HepG2 (cell line): ENCODE data around the gene P2RY8. TPM values are rescaled to one million over a fixed set of nuclear protein-coding genes. Genes with fewer than 3 reads are reported as not detected.

Source experiments
- ATAC-seq: fragments of 200-7000 bp; cut with Tn5 transposase; 3 replicates; pipeline ENCODE4 v1.9.1; 2020; ENCODE audit warnings: mild to moderate bottlenecking, moderate library complexity
- BruUV-seq: library from RNA; stranded (reverse); fragments of 400-500 nt; replicated peaks from 2 replicates; lab custom pipeline; 2021; lab: Mats Ljungman, UMichigan
- CTCF ChIA-PET: fragments of 300-600 bp; formaldehyde crosslinking; extraction: SDS; loops from one replicate; lab custom pipeline; 2021; ENCODE audit warnings: low total read pairs, inconsistent platforms, low intra/inter-chr PET ratio; lab: Yijun Ruan, JAX
- POLR2A ChIA-PET: fragments of 350-600 bp; sonication (Branson Sonifier 250); formaldehyde crosslinking; loops from one replicate; lab custom pipeline; 2020; ENCODE audit warnings: antibody characterized with exemption, inconsistent platforms; lab: Yijun Ruan, JAX
- DNase-seq: peaks from one replicate; pipeline ENCODE4 v3.0.0-alpha.2; 2015; ENCODE audit warnings: low spot score
- FAIRE-seq: peaks from 3 replicates; lab custom pipeline; 2011; peaks lifted over from hg19 to GRCh38; lab: Jason Lieb, UNC
- H2AFZ ChIP-seq: one replicate; pipeline ENCODE4 v1.6.1; 2011; ENCODE audit warnings: low read length, inconsistent platforms
- H3K27ac ChIP-seq: fragments of 300-600 bp; 3 replicates; pipeline ENCODE4 v1.8.0; 2011; ENCODE audit warnings: mixed run types, mild to moderate bottlenecking, mixed read lengths, low read length, inconsistent platforms; ENCODE audit not compliant: insufficient read depth; ENCODE audit errors: extremely low read length
- H3K27me3 ChIP-seq, 2 experiments: fragments of 200-600 bp in 1 of 2; 2 replicates in 1 of 2; 3 replicates in 1 of 2; pipeline versions ENCODE4 v1.6.0 to v1.8.0; 2011; ENCODE audit warnings: low read length in 2 of 2, mild to moderate bottlenecking in 2 of 2, moderate library complexity in 2 of 2, inconsistent platforms in 1 of 2; ENCODE audit not compliant: insufficient read depth in 2 of 2, control insufficient read depth in 1 of 2
- H3K36me3 ChIP-seq, 2 experiments: fragments of 200-600 bp in 1 of 2; replicated peaks in 1 of 2; 2 replicates in 1 of 2; 3 replicates in 1 of 2; pipeline versions ENCODE4 v1.5.1 to v1.8.0; 2011; ENCODE audit warnings: low read length in 2 of 2, inconsistent platforms in 1 of 2; ENCODE audit not compliant: insufficient read depth in 2 of 2, control insufficient read depth in 1 of 2
- H3K4me1 ChIP-seq: 2 replicates; pipeline ENCODE4 v1.5.1; 2012; ENCODE audit warnings: low read length, inconsistent platforms; ENCODE audit not compliant: insufficient read depth
- H3K4me2 ChIP-seq: 2 replicates; pipeline ENCODE4 v1.6.0; 2011; ENCODE audit warnings: low read depth, low read length, inconsistent platforms
- H3K4me3 ChIP-seq, 3 experiments: fragments of 200-600 bp in 1 of 3; sonication (generic), shearing (Covaris generic) in 1 of 3; replicated peaks in 1 of 3; 2 replicates each; pipeline ENCODE4 v1.5.1; 2011 to 2016; ENCODE audit warnings: low read length in 3 of 3, inconsistent platforms in 2 of 3, low read depth in 2 of 3, mild to moderate bottlenecking in 2 of 3, control low read depth in 1 of 3, mixed read lengths in 1 of 3; ENCODE audit not compliant: insufficient read depth in 1 of 3
- H3K79me2 ChIP-seq: one replicate; pipeline ENCODE4 v1.6.1; 2011; ENCODE audit warnings: low read length, inconsistent platforms; ENCODE audit not compliant: insufficient read depth
- H3K9ac ChIP-seq: 2 replicates; pipeline ENCODE4 v1.6.0; 2011; ENCODE audit warnings: mild to moderate bottlenecking, low read depth, low read length, inconsistent platforms; ENCODE audit not compliant: insufficient read depth
- H3K9me3 ChIP-seq: 2 replicates; pipeline ENCODE4 v1.5.1; 2012; ENCODE audit warnings: mild to moderate bottlenecking, low read length
- H4K20me1 ChIP-seq: 2 replicates; pipeline ENCODE4 v1.6.0; 2011; ENCODE audit warnings: inconsistent platforms, mild to moderate bottlenecking, low read length, moderate library complexity; ENCODE audit not compliant: insufficient read depth
- AGO1 ChIP-seq: fragments of 200-400 bp; formaldehyde crosslinking; IDR thresholded peaks from 2 replicates; pipeline ENCODE4 v1.6.1; 2017; ENCODE audit warnings: mild to moderate bottlenecking, low read depth, low read length, moderate library complexity; ENCODE audit not compliant: poor library complexity, severe bottlenecking
- AGO2 ChIP-seq: fragments of 200-400 bp; formaldehyde crosslinking; optimal IDR thresholded peaks from 2 replicates; pipeline ENCODE3; 2017; ENCODE audit warnings: mild to moderate bottlenecking, low read depth, low read length, moderate library complexity
- HNRNPLL ChIP-seq: fragments of 200-400 bp; formaldehyde crosslinking; IDR thresholded peaks from 2 replicates; pipeline ENCODE4 v1.6.1; 2017; ENCODE audit warnings: mild to moderate bottlenecking, low read depth, low read length; ENCODE audit not compliant: poor library complexity, severe bottlenecking
- NFIC ChIP-seq: IDR thresholded peaks from 2 replicates; pipeline ENCODE4 v1.6.1; 2012; ENCODE audit warnings: mild to moderate bottlenecking, low read length, inconsistent platforms
- POLR2G ChIP-seq: fragments of 200-400 bp; formaldehyde crosslinking; IDR thresholded peaks from 2 replicates; pipeline ENCODE4 v1.6.1; 2018; ENCODE audit warnings: mild to moderate bottlenecking, low read depth, low read length, moderate library complexity
- RBM22 ChIP-seq: fragments of 200-400 bp; formaldehyde crosslinking; optimal IDR thresholded peaks from 2 replicates; pipeline ENCODE3; 2017; ENCODE audit warnings: mild to moderate bottlenecking, low read length, moderate library complexity
- ZNF768 ChIP-seq: sonication (generic); formaldehyde crosslinking; IDR thresholded peaks from 2 replicates; pipeline ENCODE4 v1.4.0; 2020; ENCODE audit warnings: missing genetic modification reagents
- WGBS: methylation state at CpG from one replicate; pipeline ENCODE4 v1.1.6; 2017; ENCODE audit warnings: low lambda C conversion rate; 5-methylcytosine and 5-hydroxymethylcytosine counted together
- in situ Hi-C: cut with HindIII; loops from 2 replicates; pipeline ENCODE4 v1.10.0; 2017; ENCODE audit warnings: low pct_unique_long_range_greater_than_20kb; ENCODE audit not compliant: extremely low pct_ligation_motif_present
- intact Hi-C: fragments of 100-400 bp; cut with micrococcal nuclease; formaldehyde crosslinking; loops from one replicate; pipeline ENCODE4 v1.10.0; 2022; ENCODE audit not compliant: unreplicated experiment
- polyA plus RNA-seq, 8 experiments: library from polyadenylated mRNA; depleted of rRNA in 3 of 8; stranded (reverse) in 7 of 8; unstranded in 1 of 8; fragments of >200 nt; fragmentation: Illumina TruSeq in 4 of 8; extraction: Trizol in 4 of 8; gene quantifications; 2 replicates each; pipeline versions ENCODE4 v1.2.1 to v1.2.3, GENCODE V29; 2011 to 2016; ENCODE audit warnings: low read depth in 4 of 8, missing spikeins in 1 of 8, mixed read lengths in 1 of 8; ENCODE audit not compliant: insufficient read depth in 1 of 8
- total RNA-seq, 5 experiments: library from RNA; depleted of rRNA; stranded (reverse); fragments of >200 nt; fragmentation: Illumina TruSeq; extraction: Trizol; gene quantifications; 2 replicates each; pipeline ENCODE4 v1.2.3, GENCODE V29; 2016; ENCODE audit warnings: low read depth in 1 of 5
- TF ChIP-seq, protein P1 (sequence below), 2 experiments: IDR thresholded peaks; 2 replicates each; pipeline ENCODE4 v1.6.1; 2011 to 2012; ENCODE audit warnings: low read length in 2 of 2, borderline replicate concordance in 1 of 2, low read depth in 1 of 2, mild to moderate bottlenecking in 1 of 2, moderate library complexity in 1 of 2

Gene P2RY8
- total and polyA plus RNA-seq, 2 of the 13 experiments (the other 11 are each of a cell fraction or from before 2014, with no cell fraction given), result 1.0 to 1.3 TPM

DNA sequence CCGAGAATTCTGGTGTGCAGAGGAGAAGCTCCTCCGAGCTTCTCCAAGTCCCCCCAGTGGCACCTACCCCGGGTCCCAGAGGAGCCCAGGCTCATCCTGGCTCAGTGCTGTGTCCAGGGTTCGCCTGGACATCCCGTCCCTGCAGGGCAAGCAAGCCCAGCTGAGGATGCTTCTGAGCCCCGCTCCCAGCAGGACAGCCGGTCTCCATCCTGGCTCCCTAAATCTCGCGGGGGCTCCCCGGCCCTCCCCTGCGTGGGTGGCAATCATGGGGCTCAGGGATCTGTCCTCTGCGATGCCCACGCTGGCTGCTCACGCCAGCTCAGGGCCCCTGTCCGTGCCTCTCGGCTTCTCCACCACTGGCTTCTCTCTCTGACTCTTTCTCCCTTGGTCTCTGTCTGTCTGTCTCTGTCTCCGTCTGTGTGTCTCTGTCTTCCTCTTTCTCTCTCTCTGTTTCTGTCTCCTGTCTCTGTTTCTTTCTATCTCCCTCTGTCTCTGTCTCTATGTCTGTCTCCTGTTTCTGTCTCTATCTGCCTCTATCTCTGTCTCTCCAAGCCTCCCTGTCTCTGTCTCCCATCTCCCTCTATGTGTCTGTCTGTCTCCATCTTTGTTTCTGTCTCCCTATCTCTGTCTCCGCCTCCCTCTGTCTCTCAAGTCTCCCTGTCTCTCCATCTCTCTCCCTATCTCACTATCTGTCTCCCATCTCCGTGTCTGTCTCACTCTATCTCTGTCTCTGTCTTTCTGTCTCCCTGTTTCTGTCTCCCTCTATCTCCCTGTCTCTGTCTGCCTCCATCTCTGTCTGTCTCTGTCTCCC is 117.2 kb downstream of the P2RY8 start:
- no TSS peak for BruUV-seq
- no peak for DNase-seq
- WGBS, result 92% methylated on average over 14 of the region's 19 CpGs
- H2AFZ ChIP-seq, result no peak overlapping the region
- no peak overlapping the region for H3K27ac ChIP-seq
- no peak overlapping the region for H3K9ac ChIP-seq
- no peak overlapping the region for H3K4me2 ChIP-seq
- peaks cover 16% of the 10 kb centered on the region; the same call in 1 of the 2 replicates for H3K9me3 ChIP-seq
- no peaks in the 10 kb centered on the region for H3K27me3 ChIP-seq
- H4K20me1 ChIP-seq, result peaks cover 3% of the 10 kb centered on the region; the same call in 1 of the 2 replicates
- peaks cover 9 to 13% of the 10 kb centered on the region in 2 experiments; a peak in 4 of 5 replicates for H3K36me3 ChIP-seq
- ATAC-seq, result peak; percentile 9
- H3K79me2 ChIP-seq, result no peaks in the 10 kb centered on the region
- TF ChIP-seq ZNF768 (peak; percentile 25; the same call in 1 of the 2 replicates), AGO1 (peak; percentile 98), NFIC (no peak), RBM22 (peak; percentile 66), POLR2G (peak; percentile 8; the same call in 1 of the 2 replicates), AGO2 (peak; percentile 89), HNRNPLL (peak; percentile 15)
- TF ChIP-seq, protein P1, sequence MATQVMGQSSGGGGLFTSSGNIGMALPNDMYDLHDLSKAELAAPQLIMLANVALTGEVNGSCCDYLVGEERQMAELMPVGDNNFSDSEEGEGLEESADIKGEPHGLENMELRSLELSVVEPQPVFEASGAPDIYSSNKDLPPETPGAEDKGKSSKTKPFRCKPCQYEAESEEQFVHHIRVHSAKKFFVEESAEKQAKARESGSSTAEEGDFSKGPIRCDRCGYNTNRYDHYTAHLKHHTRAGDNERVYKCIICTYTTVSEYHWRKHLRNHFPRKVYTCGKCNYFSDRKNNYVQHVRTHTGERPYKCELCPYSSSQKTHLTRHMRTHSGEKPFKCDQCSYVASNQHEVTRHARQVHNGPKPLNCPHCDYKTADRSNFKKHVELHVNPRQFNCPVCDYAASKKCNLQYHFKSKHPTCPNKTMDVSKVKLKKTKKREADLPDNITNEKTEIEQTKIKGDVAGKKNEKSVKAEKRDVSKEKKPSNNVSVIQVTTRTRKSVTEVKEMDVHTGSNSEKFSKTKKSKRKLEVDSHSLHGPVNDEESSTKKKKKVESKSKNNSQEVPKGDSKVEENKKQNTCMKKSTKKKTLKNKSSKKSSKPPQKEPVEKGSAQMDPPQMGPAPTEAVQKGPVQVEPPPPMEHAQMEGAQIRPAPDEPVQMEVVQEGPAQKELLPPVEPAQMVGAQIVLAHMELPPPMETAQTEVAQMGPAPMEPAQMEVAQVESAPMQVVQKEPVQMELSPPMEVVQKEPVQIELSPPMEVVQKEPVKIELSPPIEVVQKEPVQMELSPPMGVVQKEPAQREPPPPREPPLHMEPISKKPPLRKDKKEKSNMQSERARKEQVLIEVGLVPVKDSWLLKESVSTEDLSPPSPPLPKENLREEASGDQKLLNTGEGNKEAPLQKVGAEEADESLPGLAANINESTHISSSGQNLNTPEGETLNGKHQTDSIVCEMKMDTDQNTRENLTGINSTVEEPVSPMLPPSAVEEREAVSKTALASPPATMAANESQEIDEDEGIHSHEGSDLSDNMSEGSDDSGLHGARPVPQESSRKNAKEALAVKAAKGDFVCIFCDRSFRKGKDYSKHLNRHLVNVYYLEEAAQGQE (IDR thresholded peaks at IDR 0.05; ENCODE audit: borderline replicate concordance in 1 of 2, low read depth in 1 of 2, low read length in 2 of 2), result no peak
- intact Hi-C loops (no loop called here), in situ Hi-C loops (no loop called here)
- H3K4me1 ChIP-seq, result peaks cover 12% of the 10 kb centered on the region
- ChIA-PET CTCF (no interaction called here), POLR2A (no interaction called here)
- no peak for FAIRE-seq
- H3K4me3 ChIP-seq, result no peak overlapping the region
